GM23338 (cell line): Measurements from ENCODE around the gene SPATA13.

Source experiments
- CREB1 ChIP-seq: fragments of 250-450 bp; sonication (Bioruptor Pico); IDR thresholded peaks from 2 replicates; pipeline ENCODE4 v1.5.0; 2020; ENCODE audit warnings: low read depth, mild to moderate bottlenecking, moderate library complexity
- CTCF ChIP-seq, 2 experiments: fragments of 200-600 bp in 1 of 2; sonication (generic) in 1 of 2; conservative IDR thresholded peaks; 2 replicates each; pipeline versions ENCODE4 v1.5.1 to v1.6.1; 2016 to 2017; ENCODE audit warnings: antibody characterized with exemption in 2 of 2, low read depth in 2 of 2, mild to moderate bottlenecking in 2 of 2, moderate library complexity in 1 of 2
- ETS1 ChIP-seq: IDR thresholded peaks from 2 replicates; pipeline ENCODE4 v1.6.1; 2016; ENCODE audit warnings: antibody characterized with exemption
- EZH2 ChIP-seq: fragments of 200-600 bp; sonication (generic); IDR thresholded peaks from one replicate; pipeline ENCODE4 v1.8.0; 2017; ENCODE audit warnings: antibody characterized with exemption, mild to moderate bottlenecking, low read depth; ENCODE audit not compliant: unreplicated experiment
- EZH2phosphoT487 ChIP-seq: fragments of 200-600 bp; sonication (generic); IDR thresholded peaks from one replicate; pipeline ENCODE4 v1.8.1; 2018; ENCODE audit warnings: antibody characterized with exemption; ENCODE audit not compliant: unreplicated experiment
- JUNB ChIP-seq: IDR thresholded peaks from one replicate; pipeline ENCODE4 v1.6.1; 2016; ENCODE audit warnings: antibody characterized with exemption; ENCODE audit not compliant: unreplicated experiment
- NANOG ChIP-seq: IDR thresholded peaks from 2 replicates; pipeline ENCODE4 v1.6.1; 2016; ENCODE audit warnings: antibody characterized with exemption, borderline replicate concordance
- POLR2AphosphoS5 ChIP-seq: IDR thresholded peaks from 2 replicates; pipeline ENCODE4 v1.6.1; 2016; ENCODE audit warnings: antibody characterized with exemption, low read depth
- REST ChIP-seq: IDR thresholded peaks from one replicate; pipeline ENCODE4 v1.6.1; 2018; ENCODE audit warnings: antibody characterized with exemption; ENCODE audit not compliant: unreplicated experiment
- STAT1 ChIP-seq: IDR thresholded peaks from one replicate; pipeline ENCODE4 v1.6.1; 2016; ENCODE audit warnings: antibody characterized with exemption; ENCODE audit not compliant: unreplicated experiment
- ZNF331 ChIP-seq: fragments of 250-450 bp; sonication (Bioruptor Pico); IDR thresholded peaks from 2 replicates; pipeline ENCODE4 v1.5.0; 2020; ENCODE audit warnings: low read depth, mild to moderate bottlenecking, moderate library complexity
- ZNF462 ChIP-seq: fragments of 250-450 bp; sonication (Bioruptor Pico); IDR thresholded peaks from 2 replicates; pipeline ENCODE4 v1.5.0; 2020; ENCODE audit warnings: mild to moderate bottlenecking, moderate library complexity

GRCh38 chr13:24129914-24130774, 30.4 kb upstream of the SPATA13 start:
- TF ChIP-seq EZH2 (no peak), CTCF (conservative IDR thresholded peaks at IDR 0.05; ENCODE audit: low read depth in 2 of 2) (no peak), EZH2phosphoT487 (no peak), CREB1 (no peak), JUNB (no peak), POLR2AphosphoS5 (no peak), REST (no peak), STAT1 (no peak), ETS1 (no peak), ZNF331 (CRISPR knock-in tag) (no peak), ZNF462 (no peak), NANOG (no peak)
